AG04450 (cell line): ENCODE measurements around the gene C20orf141. TPM values are rescaled to one million over a fixed set of nuclear protein-coding genes. Genes with fewer than 3 reads are reported as not detected.
"Not testable (repeated sequence)": the region's sequence is repeated elsewhere in the genome, so short reads cannot be mapped to it uniquely, and the experiment has no call there.

Source experiments
- CTCF ChIA-PET: fragments of 300-600, 350-600 bp; formaldehyde crosslinking; extraction: SDS; loops from one replicate; lab custom pipeline; 2022; ENCODE audit warnings: antibody characterized with exemption, inconsistent platforms; lab: Charles Lee
- POLR2A ChIA-PET: fragments of 350-600 bp; formaldehyde crosslinking; extraction: SDS; loops from one replicate; lab custom pipeline; 2021; ENCODE audit warnings: antibody characterized with exemption, inconsistent platforms; lab: Yijun Ruan, JAX
- DNase-seq: peaks from one replicate; pipeline ENCODE4 v3.0.0-alpha.2; 2011; ENCODE audit warnings: low read depth, low spot score
- H3K27ac ChIP-seq: one replicate; pipeline ENCODE4 v1.5.1; 2012; ENCODE audit warnings: low read depth, low read length, control low read depth
- H3K27me3 ChIP-seq: one replicate; pipeline ENCODE4 v1.6.0; 2012; ENCODE audit warnings: low read length; ENCODE audit not compliant: control insufficient read depth, insufficient read depth
- H3K4me3 ChIP-seq: 2 replicates; pipeline ENCODE4 v1.5.1; 2011; ENCODE audit warnings: mild to moderate bottlenecking, low read depth, low read length, control low read depth
- H3K9me3 ChIP-seq: 2 replicates; pipeline ENCODE4 v1.5.1; 2012; ENCODE audit warnings: low read length; ENCODE audit not compliant: control insufficient read depth, insufficient read depth
- polyA plus RNA-seq: library from polyadenylated mRNA; depleted of rRNA; stranded (reverse); fragments of >200 nt; gene quantifications from 2 replicates; pipeline ENCODE4 v1.2.3, GENCODE V29; 2011
- TF ChIP-seq, protein P1 (sequence below): IDR thresholded peaks from 2 replicates; pipeline ENCODE4 v1.5.1; 2011; ENCODE audit warnings: low read depth, low read length, control low read depth, inconsistent platforms

The C20orf141 gene
- polyA plus RNA-seq, 1 experiment, result not detected

- H3K4me3 ChIP-seq, result no peak overlapping the region
- peaks cover 6% of the 10 kb centered on the region for H3K27me3 ChIP-seq
- TF ChIP-seq, protein P1, sequence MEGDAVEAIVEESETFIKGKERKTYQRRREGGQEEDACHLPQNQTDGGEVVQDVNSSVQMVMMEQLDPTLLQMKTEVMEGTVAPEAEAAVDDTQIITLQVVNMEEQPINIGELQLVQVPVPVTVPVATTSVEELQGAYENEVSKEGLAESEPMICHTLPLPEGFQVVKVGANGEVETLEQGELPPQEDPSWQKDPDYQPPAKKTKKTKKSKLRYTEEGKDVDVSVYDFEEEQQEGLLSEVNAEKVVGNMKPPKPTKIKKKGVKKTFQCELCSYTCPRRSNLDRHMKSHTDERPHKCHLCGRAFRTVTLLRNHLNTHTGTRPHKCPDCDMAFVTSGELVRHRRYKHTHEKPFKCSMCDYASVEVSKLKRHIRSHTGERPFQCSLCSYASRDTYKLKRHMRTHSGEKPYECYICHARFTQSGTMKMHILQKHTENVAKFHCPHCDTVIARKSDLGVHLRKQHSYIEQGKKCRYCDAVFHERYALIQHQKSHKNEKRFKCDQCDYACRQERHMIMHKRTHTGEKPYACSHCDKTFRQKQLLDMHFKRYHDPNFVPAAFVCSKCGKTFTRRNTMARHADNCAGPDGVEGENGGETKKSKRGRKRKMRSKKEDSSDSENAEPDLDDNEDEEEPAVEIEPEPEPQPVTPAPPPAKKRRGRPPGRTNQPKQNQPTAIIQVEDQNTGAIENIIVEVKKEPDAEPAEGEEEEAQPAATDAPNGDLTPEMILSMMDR, result no peak
- no peak for DNase-seq
- no peaks in the 10 kb centered on the region; the same call in 1 of the 2 replicates for H3K9me3 ChIP-seq
- H3K27ac ChIP-seq, result no peak overlapping the region
- ChIA-PET CTCF (no interaction called here), POLR2A (no interaction called here)
Measured at GRCh38 chr20:2825761-2826160, 11.0 kb downstream of the C20orf141 start.

DNA sequence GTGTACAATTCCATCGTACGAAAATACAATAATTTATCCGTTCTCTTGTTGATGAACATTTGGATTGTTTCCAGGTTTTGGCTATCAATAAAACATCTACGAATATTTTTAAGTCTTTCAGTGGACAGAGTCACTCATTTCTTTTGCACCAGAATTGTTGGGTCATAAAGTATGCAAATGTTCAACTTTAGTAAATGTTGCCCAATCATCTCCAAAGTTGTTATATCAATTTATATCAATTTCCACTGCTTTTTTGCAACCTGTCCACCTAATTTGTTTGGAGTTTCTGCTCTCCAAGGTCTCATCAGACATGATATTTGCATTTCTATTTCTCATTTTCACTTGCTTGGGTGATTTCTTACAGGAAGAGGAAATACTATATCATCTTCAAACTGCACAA, 11.9 kb downstream of the C20orf141 start:
- no peak for DNase-seq
- H3K4me3 ChIP-seq, result no peak overlapping the region
- H3K27ac ChIP-seq, result no peak overlapping the region
- ChIA-PET POLR2A (interaction anchor here (0.7 kb wide), 2 partner anchors 9 to 10 kb away, joined by 3 to 6 read pairs; partner anchors contain the start of gene TMEM239), CTCF (no interaction called here)
- TF ChIP-seq, protein P1, result no peak
- no peaks in the 10 kb centered on the region for H3K9me3 ChIP-seq
- H3K27me3 ChIP-seq, result no peaks in the 10 kb centered on the region

GRCh38 chr20:2829376-2829775, 14.6 kb downstream of the C20orf141 start:
- ChIA-PET CTCF (interaction anchor here (1.1 kb wide), 1 partner anchor 23 kb away, joined by 4 read pairs; no protein-coding TSS in a partner anchor), POLR2A (no interaction called here)
- Histone ChIP-seq H3K4me3 (no peak overlapping the region), H3K27ac (no peak overlapping the region), H3K27me3 (no peaks in the 10 kb centered on the region), H3K9me3 (no peaks in the 10 kb centered on the region)
- no peak for DNase-seq
- TF ChIP-seq, protein P1, result no peak

DNA sequence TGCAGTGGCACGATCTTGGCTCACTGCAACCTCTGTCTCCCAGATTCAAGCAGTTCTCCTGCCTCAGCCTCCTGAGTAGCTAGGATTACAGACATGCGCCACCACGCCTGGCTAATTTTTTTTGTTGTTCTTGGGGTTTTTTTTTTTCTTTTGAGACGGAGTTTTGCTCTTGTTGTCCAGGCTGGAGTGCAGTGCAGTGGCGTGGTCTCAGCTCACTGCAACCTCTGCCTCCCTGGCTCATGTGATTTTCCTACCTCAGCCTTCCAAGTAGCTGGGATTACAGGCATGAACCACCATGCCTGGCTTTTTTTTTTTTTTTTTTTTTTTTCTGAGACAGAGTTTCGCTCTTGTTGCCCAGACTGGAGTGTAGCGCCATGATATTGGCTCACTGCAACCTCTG, 16.4 kb downstream of the C20orf141 start:
- CTCF ChIA-PET, result not testable (repeated sequence)

GRCh38 chr20:2833761-2834160, 19.0 kb downstream of the C20orf141 start:
- CTCF ChIA-PET, result interaction anchor here (3.1 kb wide), 1 partner anchor 18 kb away, joined by 10 read pairs; no protein-coding TSS in a partner anchor
- no peak overlapping the region for H3K4me3 ChIP-seq
- DNase-seq, result no peak
- H3K27me3 ChIP-seq, result no peaks in the 10 kb centered on the region
- no peak overlapping the region for H3K27ac ChIP-seq
- no peaks in the 10 kb centered on the region for H3K9me3 ChIP-seq
- TF ChIP-seq, protein P1, result no peak
- POLR2A ChIA-PET, result no interaction called here

More for the DNA sequence above, 16.4 kb downstream of the C20orf141 start:
- H3K27ac ChIP-seq, DNase-seq, H3K4me3 ChIP-seq, H3K9me3 ChIP-seq, H3K27me3 ChIP-seq: not testable (repeated sequence)
- POLR2A ChIA-PET, result interaction anchor here (0.7 kb wide), 3 partner anchors 10 to 158 kb away, joined by 3 to 9 read pairs (median 7); no protein-coding TSS in a partner anchor
